HEK293 (cell line): ENCODE data around the gene ATP6V0A4.

Source experiments
- ZBTB11 ChIP-seq: fragments of 450-650 bp; formaldehyde crosslinking; conservative IDR thresholded peaks from 2 replicates; pipeline ENCODE4 v1.5.1; 2016; ENCODE audit warnings: low read depth, missing biosample characterization, missing genetic modification characterization
- ZNF138 ChIP-seq: fragments of 450-650 bp; formaldehyde crosslinking; IDR thresholded peaks from 2 replicates; pipeline ENCODE4 v1.5.1; 2016; ENCODE audit warnings: missing biosample characterization, missing genetic modification characterization, borderline replicate concordance
- ZNF473 ChIP-seq: fragments of 450-650 bp; formaldehyde crosslinking; IDR thresholded peaks from 2 replicates; pipeline ENCODE4 v1.5.1; 2017; ENCODE audit warnings: missing biosample characterization, missing genetic modification characterization
- ZNF600 ChIP-seq: fragments of 450-650 bp; formaldehyde crosslinking; IDR thresholded peaks from 2 replicates; pipeline ENCODE4 v1.5.1; 2016; ENCODE audit warnings: missing biosample characterization, missing genetic modification characterization
- ZSCAN30 ChIP-seq: fragments of 450-650 bp; IDR thresholded peaks from 2 replicates; pipeline ENCODE4 v1.5.1; 2018; ENCODE audit warnings: missing biosample characterization, mild to moderate bottlenecking, missing genetic modification characterization, moderate library complexity
- TF ChIP-seq, protein P1 (sequence below): fragments of 450-650 bp; formaldehyde crosslinking; IDR thresholded peaks from 2 replicates; pipeline ENCODE4 v1.5.1; 2016; ENCODE audit warnings: missing biosample characterization, missing genetic modification characterization

GRCh38 chr7:138773817-138774216 lies 24.2 kb downstream of the ATP6V0A4 start:
- TF ChIP-seq, protein P1, sequence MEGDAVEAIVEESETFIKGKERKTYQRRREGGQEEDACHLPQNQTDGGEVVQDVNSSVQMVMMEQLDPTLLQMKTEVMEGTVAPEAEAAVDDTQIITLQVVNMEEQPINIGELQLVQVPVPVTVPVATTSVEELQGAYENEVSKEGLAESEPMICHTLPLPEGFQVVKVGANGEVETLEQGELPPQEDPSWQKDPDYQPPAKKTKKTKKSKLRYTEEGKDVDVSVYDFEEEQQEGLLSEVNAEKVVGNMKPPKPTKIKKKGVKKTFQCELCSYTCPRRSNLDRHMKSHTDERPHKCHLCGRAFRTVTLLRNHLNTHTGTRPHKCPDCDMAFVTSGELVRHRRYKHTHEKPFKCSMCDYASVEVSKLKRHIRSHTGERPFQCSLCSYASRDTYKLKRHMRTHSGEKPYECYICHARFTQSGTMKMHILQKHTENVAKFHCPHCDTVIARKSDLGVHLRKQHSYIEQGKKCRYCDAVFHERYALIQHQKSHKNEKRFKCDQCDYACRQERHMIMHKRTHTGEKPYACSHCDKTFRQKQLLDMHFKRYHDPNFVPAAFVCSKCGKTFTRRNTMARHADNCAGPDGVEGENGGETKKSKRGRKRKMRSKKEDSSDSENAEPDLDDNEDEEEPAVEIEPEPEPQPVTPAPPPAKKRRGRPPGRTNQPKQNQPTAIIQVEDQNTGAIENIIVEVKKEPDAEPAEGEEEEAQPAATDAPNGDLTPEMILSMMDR: no peak
- TF ChIP-seq ZNF138 (tag by site-specific recombination) (no peak), ZSCAN30 (tag by site-specific recombination) (no peak), ZNF600 (tag by site-specific recombination) (no peak), ZBTB11 (tag by site-specific recombination) (no peak), ZNF473 (tag by site-specific recombination) (no peak)
